Adrenal gland (tissue), 12 donors: ENCODE measurements around the gene AIP. TPM values are rescaled to one million over a fixed set of nuclear protein-coding genes. Genes with fewer than 3 reads are reported as not detected.
A peak's percentile ranks its signal among the peaks of the same experiment; 100 is the strongest.

Experiments
- DNase-seq, 7 donors: peaks; one replicate each; pipeline ENCODE4 v3.0.0-alpha.2; 2019 to 2020
- H3K27ac ChIP-seq, 5 donors: fragments of 200-600 bp; sonication (generic) in 4 of 5; 1 replicate in 3 of 5; 2 replicates in 2 of 5; pipeline versions ENCODE4 v1.5.1 to v1.8.0; 2016 to 2020; ENCODE audit warnings: mild to moderate bottlenecking in 1 of 5
- H3K27me3 ChIP-seq: fragments of 200-600 bp; 2 replicates; pipeline ENCODE4 v1.8.0; 2021
- H3K36me3 ChIP-seq, 2 donors: fragments of 200-600 bp; replicated peaks in 1 of 2; 1 replicate in 1 of 2; 2 replicates in 1 of 2; pipeline versions ENCODE4 v1.5.1 to v1.8.0; 2018 to 2022
- H3K4me1 ChIP-seq, 2 donors: fragments of 200-600 bp; replicated peaks in 1 of 2; 1 replicate in 1 of 2; 2 replicates in 1 of 2; pipeline versions ENCODE4 v1.5.1 to v1.8.0; 2018 to 2021
- H3K4me3 ChIP-seq, 4 donors: fragments of 200-600 bp; sonication (generic) in 3 of 4; one replicate each; pipeline ENCODE4 v1.5.1; 2016 to 2018
- H3K9me3 ChIP-seq, 3 donors: fragments of 200-600 bp; sonication (generic) in 1 of 3; replicated peaks in 1 of 3; 1 replicate in 2 of 3; 2 replicates in 1 of 3; pipeline versions ENCODE4 v1.5.1 to v1.8.0; 2016 to 2021
- CTCF ChIP-seq, 6 experiments: fragments of 450-650 bp in 4 of 6; fragments of 200-600 bp in 2 of 6; sonication (generic) in 1 of 6; IDR thresholded peaks; 1 replicate in 5 of 6; 2 replicates in 1 of 6; pipeline versions ENCODE4 v1.5.1 to v1.8.0; 2016 to 2021; ENCODE audit warnings: antibody characterized with exemption in 6 of 6, mild to moderate bottlenecking in 2 of 6, moderate library complexity in 1 of 6
- POLR2A ChIP-seq, 2 donors: fragments of 450-650 bp; IDR thresholded peaks; one replicate each; pipeline ENCODE4 v1.6.1; 2017; ENCODE audit warnings: antibody characterized with exemption in 2 of 2, mild to moderate bottlenecking in 2 of 2, moderate library complexity in 1 of 2
- WGBS, 4 donors: extraction: QIAGEN DNeasy Blood & Tissue Kit in 2 of 4; methylation state at CpG; one replicate each; pipeline versions ENCODE4 v1.1.5 to v1.1.7; 2013 to 2017; 5-methylcytosine and 5-hydroxymethylcytosine counted together
- intact Hi-C, 2 donors: fragments of 100-400 bp; cut with DNase I; formaldehyde crosslinking; loops; one replicate each; pipeline versions ENCODE4 v1.14.1 to v1.15.0; 2022 to 2023
- polyA plus RNA-seq, 3 donors: library from polyadenylated mRNA; stranded (reverse); fragments of 200-250 nt in 2 of 3; fragments of 350-450 nt in 1 of 3; fragmentation: Illumina TruSeq in 1 of 3; extraction: RNeasy Lipid Tissue Mini Kit (QIAGEN cat#74804) in 1 of 3; gene quantifications; one replicate each; pipeline ENCODE4 v1.2.3, GENCODE V29; 2013 to 2014
- total RNA-seq, 9 donors: library from RNA; depleted of rRNA in 4 of 9; stranded (reverse); fragments of >200 nt in 4 of 9; fragments of 120-200 nt in 1 of 9; fragmentation: NEBNext Ultra II Directional in 1 of 9; extraction: Animal tissue kit (Norgen Biotek cat#: 25700) in 1 of 9; gene quantifications; one replicate each; pipeline versions ENCODE4 v1.1.0 to v1.2.4, GENCODE V29; 2013 to 2023
- donor health status: healthy with polysubstance abuse.
- donor health status: Bipolar disorder and iron deficiency.
- donor health status: DM: yes; HTN: yes; CAD: no.
- donor health status: DM: no; HTN: no; CAD: no.
- donor health status: DM: no; HTN: no; CAD: no.
- donor health status: DM: yes; HTN: yes; CAD: no.

The AIP gene
- total and polyA plus RNA-seq, 12 donors, result 35.3 to 152 (median 83.9) TPM

- no peak overlapping the region for H3K27ac ChIP-seq
Observed at GRCh38 chr11:67440229-67441097, 42.4 kb upstream of the AIP start.

GRCh38 chr11:67441098-67441563 lies 41.7 kb upstream of the AIP start:
- H3K36me3 ChIP-seq, result peaks cover 0 to 38% of the 10 kb centered on the region in 2 donors
- no peak overlapping the region for H3K4me3 ChIP-seq
- no peaks in the 10 kb centered on the region for H3K9me3 ChIP-seq
- intact Hi-C loops, result no loop called here
- no peak overlapping the region for H3K27ac ChIP-seq
- H3K4me1 ChIP-seq, result peaks cover 0 to 26% of the 10 kb centered on the region in 2 donors
- H3K27me3 ChIP-seq, result no peaks in the 10 kb centered on the region
- TF ChIP-seq POLR2A (IDR thresholded peaks at IDR 0.05), result no peak
- no peak for TF ChIP-seq CTCF (IDR thresholded peaks at IDR 0.05)
- 84 to 97% (median 91%) methylated on average over 6 to 21 of the region's 21 CpGs for WGBS, 4 donors
- no peak for DNase-seq

More at GRCh38 chr11:67440229-67441097, 42.4 kb upstream of the AIP start:
- H3K4me3 ChIP-seq, result no peak overlapping the region
- H3K4me1 ChIP-seq, result peaks cover 0 to 32% of the 10 kb centered on the region in 2 donors
- no peaks in the 10 kb centered on the region for H3K27me3 ChIP-seq
- no peak for DNase-seq
- no peaks in the 10 kb centered on the region for H3K9me3 ChIP-seq
- peaks cover 0 to 41% of the 10 kb centered on the region in 2 donors for H3K36me3 ChIP-seq
- intact Hi-C loops, result no loop called here
- 76 to 83% (median 80%) methylated on average over 11 to 17 of the region's 17 CpGs for WGBS, 4 donors
- no peak for TF ChIP-seq POLR2A (IDR thresholded peaks at IDR 0.05)
- no peak for TF ChIP-seq CTCF (IDR thresholded peaks at IDR 0.05)

- intact Hi-C loops, result no loop called here
- Histone ChIP-seq H3K27me3 (no peaks in the 10 kb centered on the region), H3K36me3 (peaks cover 0 to 38% of the 10 kb centered on the region in 2 donors), H3K9me3 (no peaks in the 10 kb centered on the region), H3K4me3 (no peak overlapping the region), H3K4me1 (peaks cover 0 to 23% of the 10 kb centered on the region in 2 donors), H3K27ac (peak overlapping the region in 1 of 5 donors; percentile 98)
- TF ChIP-seq POLR2A (IDR thresholded peaks at IDR 0.05), result no peak
- no peak for TF ChIP-seq CTCF (IDR thresholded peaks at IDR 0.05)
- DNase-seq, result no peak
- WGBS, 4 donors, result 86 to 89% (median 88%) methylated on average over 11 to 28 of the region's 28 CpGs
Observed at GRCh38 chr11:67441731-67442351, 41.0 kb upstream of the AIP start.
